Measurements from ENCODE around the gene ANKRD55. TPM values are rescaled to one million over a fixed set of nuclear protein-coding genes. Genes with fewer than 3 reads are reported as not detected.
"Not testable (repeated sequence)": the region's sequence is repeated elsewhere in the genome, so short reads cannot be mapped to it uniquely, and the experiment has no call there.

ANKRD55 gene
- polyA plus RNA-seq, 4 donors: 0.75 to 1.8 (median 1.2) TPM

DNA sequence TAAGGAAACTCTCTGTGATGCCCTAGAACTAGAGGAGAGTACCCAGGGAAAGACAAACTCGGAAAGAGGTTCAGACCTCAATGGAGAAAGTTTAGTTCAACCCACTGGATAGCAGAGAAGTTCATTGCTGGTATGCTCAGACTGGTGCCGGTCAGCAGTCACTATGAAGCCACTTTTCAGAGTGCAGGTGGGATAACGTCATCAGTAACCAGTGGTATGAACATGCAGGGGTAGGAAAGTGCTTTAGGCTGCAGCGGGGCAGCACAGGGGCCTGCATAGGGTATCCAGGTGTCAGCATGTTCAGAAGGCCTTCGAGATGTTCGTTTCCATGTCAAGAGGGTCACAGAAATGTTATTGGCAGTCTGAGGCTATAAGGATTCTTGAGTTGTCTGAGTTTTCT is 20.8 kb upstream of the ANKRD55 start:
- DNase-seq (ENCODE audit: low read depth in 4 of 4, low spot score in 3 of 4): no peak

DNA sequence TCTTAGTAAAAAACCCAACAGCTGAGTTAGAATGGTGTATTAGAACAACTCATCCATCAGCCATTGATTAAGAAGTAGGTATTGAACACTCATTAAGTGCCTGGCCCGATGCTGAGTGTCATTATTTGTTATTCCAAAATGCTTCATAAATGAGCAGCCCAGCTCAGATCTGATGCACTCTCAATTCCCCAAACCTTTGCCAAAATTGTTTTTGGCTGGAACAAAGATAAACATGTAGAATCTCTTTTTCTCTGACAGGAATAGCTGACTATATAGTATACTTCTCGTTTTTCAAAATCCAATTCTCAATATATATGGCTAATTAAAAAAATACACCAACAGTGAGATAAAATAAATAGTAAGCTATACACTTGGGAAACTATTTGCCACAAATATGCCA is 20.0 kb upstream of the ANKRD55 start:
- DNase-seq (ENCODE audit: low read depth in 4 of 4, low spot score in 3 of 4): no peak

DNA sequence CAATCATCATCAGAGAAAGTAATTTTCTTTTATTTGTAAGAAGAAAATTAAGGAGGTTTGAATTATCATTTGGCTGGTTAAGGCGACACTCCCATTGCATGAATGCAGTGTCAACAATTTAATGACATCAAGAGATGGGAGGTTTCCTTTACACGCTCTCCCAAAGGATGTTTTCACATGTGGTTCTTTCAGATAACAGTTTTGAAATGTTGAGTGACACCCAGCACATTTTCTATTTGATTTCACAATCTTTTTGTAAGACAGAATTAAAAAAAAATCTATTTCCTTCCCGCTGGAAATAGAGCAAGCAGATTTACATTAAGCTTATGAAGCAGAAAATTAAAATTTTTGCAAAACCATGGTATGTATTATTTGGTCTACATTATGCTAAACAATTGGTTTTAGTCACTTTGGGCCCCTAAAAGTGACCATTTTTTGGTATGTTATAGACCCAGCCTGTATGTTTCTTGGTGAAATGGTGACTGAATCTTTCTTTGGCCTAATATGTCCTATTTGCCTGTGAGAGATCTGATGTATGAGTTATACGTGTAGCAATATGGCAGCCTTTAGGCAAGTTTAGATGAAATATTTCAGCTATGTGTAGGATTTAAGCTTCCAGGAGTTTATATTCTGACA is 18.9 kb upstream of the ANKRD55 start:
- no peak for DNase-seq (ENCODE audit: low read depth in 4 of 4, low spot score in 3 of 4)

DNA sequence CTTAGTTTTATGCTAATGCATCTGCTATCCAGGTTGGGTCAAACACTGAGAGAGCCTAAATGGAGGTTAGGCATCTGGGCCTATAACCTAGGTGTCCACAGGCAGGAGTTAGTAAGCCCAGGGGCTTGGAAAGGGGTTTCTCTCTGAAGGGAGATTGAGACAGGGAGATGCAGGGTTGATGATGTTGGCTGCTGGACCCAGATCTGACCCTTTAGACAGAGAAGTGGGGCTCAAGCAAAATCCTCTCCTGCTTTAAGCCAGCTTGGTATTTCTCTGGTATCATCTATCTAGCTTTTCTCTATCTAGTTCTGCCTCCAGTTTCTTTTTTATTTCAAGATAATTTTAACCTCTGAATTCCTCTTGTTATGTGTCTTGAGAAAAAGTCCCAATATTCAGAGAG is 18.3 kb upstream of the ANKRD55 start:
- DNase-seq (ENCODE audit: low read depth in 4 of 4, low spot score in 3 of 4): no peak

- DNase-seq (ENCODE audit: low read depth in 4 of 4, low spot score in 3 of 4): no peak
These were observed 16.9 kb upstream of the ANKRD55 start for GRCh38 chr5:56250011-56250410.

GRCh38 chr5:56249085-56249484 is 16.0 kb upstream of the ANKRD55 start:
- not testable (repeated sequence) for DNase-seq (ENCODE audit: low read depth in 4 of 4, low spot score in 3 of 4)

DNA sequence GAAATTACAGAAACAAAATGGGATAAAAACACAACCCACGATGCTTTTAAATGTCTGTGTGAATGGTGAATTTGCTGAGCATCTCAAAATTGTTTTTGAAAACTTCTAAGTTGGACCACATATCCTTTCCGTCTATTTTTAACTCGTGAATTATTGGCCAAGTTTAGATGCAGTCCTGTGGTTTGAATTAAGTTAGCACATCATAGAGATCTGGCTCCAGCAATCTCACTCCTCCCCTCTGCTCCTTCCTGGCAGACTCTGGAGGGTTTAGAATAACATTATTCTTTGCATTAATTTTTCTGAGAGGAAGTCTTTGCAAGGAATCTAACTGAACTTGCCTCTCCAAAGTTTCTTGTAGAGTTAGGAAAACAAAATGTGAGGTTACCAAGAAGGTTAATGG is 14.5 kb upstream of the ANKRD55 start:
- DNase-seq (ENCODE audit: low read depth in 4 of 4, low spot score in 3 of 4): no peak

DNA sequence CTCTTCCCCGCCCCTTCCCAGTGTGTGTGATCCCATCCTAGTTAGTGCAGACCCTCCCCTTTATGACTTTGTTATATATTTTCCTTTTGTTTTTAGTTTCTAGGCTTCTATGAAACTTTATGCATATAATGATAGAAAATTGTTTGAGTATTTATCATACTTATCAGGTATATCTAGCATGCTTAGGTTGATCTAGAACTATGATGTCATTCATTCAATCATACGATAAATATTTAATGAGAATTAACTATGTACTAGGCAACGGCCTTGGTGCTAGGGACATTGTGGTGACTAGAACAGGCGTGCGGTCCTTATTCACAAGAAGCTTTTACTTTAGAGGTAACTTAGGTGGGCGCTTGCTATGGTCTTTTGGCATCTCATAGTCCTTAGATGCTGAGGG is 13.6 kb upstream of the ANKRD55 start:
- no peak for DNase-seq (ENCODE audit: low read depth in 4 of 4, low spot score in 3 of 4)

GRCh38 chr5:56245481-56245880 is 12.4 kb upstream of the ANKRD55 start:
- no peak for DNase-seq (ENCODE audit: low read depth in 4 of 4, low spot score in 3 of 4)

- DNase-seq (ENCODE audit: low read depth in 4 of 4, low spot score in 3 of 4): no peak
These were observed 11.5 kb upstream of the ANKRD55 start for GRCh38 chr5:56244627-56245026.

DNA sequence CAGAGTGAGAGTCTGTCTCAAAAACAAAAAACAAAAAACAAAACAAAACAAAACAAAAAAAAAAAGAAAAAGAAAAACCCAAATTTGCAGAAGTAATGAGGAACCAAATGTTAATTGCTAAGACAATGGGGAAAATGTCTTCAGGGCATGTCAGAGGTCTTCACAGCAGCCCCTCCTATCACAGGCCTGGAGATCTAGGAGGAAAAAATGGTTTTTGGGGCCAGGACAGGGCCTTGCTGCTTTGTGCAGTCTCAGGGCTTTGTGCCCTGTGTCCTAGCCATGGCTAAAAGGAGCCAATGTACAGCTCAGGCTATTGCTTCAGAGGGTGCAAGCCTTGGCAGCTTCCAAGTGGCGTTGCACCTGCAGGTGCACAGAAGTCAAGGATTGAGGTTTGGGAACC is 9.1 kb upstream of the ANKRD55 start:
- not testable (repeated sequence) for DNase-seq (ENCODE audit: low read depth in 4 of 4, low spot score in 3 of 4)

GRCh38 chr5:56232538-56232937 is 592 bp downstream of the ANKRD55 start:
- DNase-seq (ENCODE audit: low read depth in 4 of 4, low spot score in 3 of 4): no peak

DNA sequence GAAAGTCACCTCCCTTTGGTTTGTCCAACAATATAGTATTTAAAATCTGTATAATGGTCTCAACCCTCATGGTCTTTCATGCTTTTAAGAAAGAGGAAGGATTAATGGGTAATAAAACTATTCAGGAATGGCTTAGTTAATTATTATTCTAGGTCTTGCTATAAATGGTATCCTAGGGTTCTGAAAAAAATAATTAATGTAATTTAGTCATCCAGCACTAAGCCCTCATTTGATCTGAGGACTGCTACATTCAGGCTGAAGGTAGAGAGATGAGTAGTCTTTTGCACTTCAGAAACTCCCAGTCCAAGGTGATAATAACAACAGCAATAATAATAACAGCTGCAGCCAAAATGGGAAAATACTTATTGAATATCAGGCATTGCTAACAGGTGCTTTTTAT is 2.6 kb downstream of the ANKRD55 start:
- DNase-seq (ENCODE audit: low read depth in 4 of 4, low spot score in 3 of 4): no peak

- peak in 3 of 4 donors; percentile 56 to 71 (median 59) for DNase-seq (ENCODE audit: low read depth in 4 of 4, low spot score in 3 of 4)
These were observed 4.0 kb downstream of the ANKRD55 start for GRCh38 chr5:56229111-56229510.

DNA sequence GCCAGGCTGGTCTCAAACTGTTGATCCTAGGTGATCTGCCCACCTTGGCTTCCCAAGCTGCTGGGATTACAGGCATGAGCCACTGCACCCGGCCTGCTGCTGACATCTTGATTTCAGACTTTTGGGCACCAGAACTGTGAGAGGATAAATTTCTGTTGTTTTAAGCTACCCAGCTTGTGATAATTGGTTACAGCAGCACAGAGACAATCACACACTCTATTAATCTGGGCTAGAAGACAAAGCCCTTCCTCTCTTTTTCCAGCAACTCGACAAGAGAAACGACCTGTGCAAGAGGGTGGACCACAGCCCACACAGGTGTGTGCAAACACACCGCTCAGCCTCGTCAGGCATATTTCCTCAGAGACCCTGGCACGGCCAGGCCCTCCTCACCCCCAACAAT is 4.5 kb downstream of the ANKRD55 start:
- DNase-seq (ENCODE audit: low read depth in 4 of 4, low spot score in 3 of 4): no peak

DNA sequence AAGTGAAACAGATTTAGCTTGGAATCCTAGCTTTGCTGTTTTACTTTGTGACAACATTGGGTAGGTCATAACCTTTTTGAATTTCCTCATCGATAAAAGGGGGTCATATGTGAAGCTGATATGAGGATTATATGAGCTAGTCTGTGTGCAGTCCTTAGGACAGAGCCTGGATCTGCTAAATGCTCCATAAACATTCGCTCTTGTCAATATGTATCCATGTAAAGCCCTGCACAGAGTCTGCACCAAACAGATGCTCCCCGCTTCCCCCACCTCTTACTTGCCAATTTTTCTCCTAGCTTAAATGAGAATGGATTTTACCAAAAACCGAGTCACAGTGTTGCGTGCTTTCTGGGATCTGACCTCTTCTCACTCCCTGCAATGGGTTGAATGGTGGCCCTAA is 5.4 kb downstream of the ANKRD55 start:
- no peak for DNase-seq (ENCODE audit: low read depth in 4 of 4, low spot score in 3 of 4)

DNA sequence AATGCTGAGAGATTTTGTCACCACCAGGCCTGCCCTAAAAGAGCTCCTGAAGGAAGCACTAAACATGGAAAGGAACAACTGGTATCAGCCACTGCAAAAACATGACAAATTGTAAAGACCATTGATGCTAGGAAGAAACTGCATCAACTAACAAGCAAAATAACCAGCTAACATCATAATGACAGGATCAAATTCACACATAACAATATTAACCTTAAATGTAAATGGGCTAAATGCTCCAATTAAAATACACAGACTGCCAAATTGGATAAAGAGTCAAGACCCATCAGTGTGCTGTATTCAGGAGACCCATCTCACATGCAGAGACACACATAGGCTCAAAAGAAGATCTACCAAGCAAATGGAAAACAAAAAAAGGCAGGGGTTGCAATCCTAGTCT is 9.8 kb downstream of the ANKRD55 start:
- not testable (repeated sequence) for DNase-seq (ENCODE audit: low read depth in 4 of 4, low spot score in 3 of 4)

DNA sequence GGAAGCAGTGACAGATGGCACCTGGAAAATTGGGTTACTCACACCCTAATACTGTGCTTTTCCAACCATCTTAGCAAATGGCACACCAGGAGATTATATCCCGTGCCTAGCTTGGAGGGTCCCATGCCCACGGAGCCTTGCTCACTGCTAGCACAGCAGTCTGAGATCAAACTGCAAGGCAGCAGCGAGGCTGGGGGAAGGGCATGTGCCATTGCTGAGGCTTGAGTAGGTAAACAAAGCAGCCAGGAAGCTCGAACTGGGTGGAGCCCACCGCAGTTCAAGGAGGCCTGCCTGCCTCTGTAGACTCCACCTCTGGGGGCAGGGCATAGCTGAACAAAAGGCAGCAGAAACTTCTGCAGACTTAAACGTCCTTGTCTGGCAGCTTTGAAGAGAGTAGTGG is 11.5 kb downstream of the ANKRD55 start:
- not testable (repeated sequence) for DNase-seq (ENCODE audit: low read depth in 4 of 4, low spot score in 3 of 4)

DNA sequence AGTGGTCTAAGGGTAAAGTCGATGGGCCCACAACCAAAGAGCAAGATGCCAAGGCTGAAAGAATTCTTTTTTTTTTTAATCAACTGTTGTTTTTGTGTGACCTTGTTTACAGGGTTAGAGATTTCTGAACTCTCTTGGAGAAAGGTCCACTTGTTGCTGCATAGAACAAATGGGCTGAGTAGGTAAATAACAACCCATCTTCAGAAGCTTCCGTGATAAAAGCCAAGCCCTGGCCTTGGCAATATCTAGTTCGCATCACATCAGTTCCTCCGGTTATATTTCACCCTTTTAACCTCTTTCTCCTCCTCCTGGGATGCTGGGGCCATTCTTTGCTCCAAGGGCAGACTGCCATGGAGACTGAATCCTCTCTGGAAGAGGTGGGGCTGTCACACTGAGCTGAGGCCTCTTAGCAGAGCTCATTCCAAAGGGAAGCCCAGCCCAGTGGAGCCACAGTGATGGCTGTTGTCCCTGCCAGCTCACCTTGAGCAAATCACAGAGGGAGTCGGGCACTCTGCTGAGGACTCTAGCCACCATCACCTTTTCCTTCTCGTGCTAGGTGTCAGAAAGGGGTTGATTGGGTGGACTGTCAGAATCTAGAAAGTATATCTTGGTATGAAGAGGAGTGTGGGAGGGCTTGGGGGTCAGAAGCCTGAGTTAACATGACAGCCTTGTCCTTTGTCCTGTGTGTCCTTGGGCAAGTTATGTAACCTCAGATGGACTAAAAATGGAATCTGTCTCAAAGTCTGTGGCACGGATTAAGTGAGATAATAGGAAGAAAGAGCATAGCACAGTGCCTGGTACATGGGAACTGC is 17.9 kb downstream of the ANKRD55 start:
- DNase-seq (ENCODE audit: low read depth in 4 of 4, low spot score in 3 of 4): no peak

- DNase-seq (ENCODE audit: low read depth in 4 of 4, low spot score in 3 of 4): not testable (repeated sequence)
These were observed 19.1 kb downstream of the ANKRD55 start for GRCh38 chr5:56213886-56214535.

GRCh38 chr5:56212130-56212879 is 20.8 kb downstream of the ANKRD55 start:
- no peak for DNase-seq (ENCODE audit: low read depth in 4 of 4, low spot score in 3 of 4)
